KOPT-K1 (cell line): Measurements from ENCODE around the gene GTPBP10.

Experiments used
- H3K27ac ChIP-seq: fragments of 200-600 bp; sonication (generic); 2 replicates; pipeline ENCODE4 v1.5.1; 2016; ENCODE audit warnings: antibody characterized with exemption, mild to moderate bottlenecking, low read depth, low read length; ENCODE audit not compliant: poor library complexity, severe bottlenecking
- H3K36me3 ChIP-seq: fragments of 200-600 bp; sonication (generic); 2 replicates; pipeline ENCODE4 v1.5.1; 2017; ENCODE audit warnings: antibody characterized with exemption, mild to moderate bottlenecking, low read length, moderate library complexity; ENCODE audit not compliant: insufficient read depth
- H3K9me3 ChIP-seq: fragments of 200-600 bp; sonication (generic); 2 replicates; pipeline ENCODE4 v1.5.1; 2017; ENCODE audit warnings: antibody characterized with exemption, low read length, mild to moderate bottlenecking; ENCODE audit not compliant: insufficient read depth, poor library complexity, severe bottlenecking

GTPBP10 gene

DNA sequence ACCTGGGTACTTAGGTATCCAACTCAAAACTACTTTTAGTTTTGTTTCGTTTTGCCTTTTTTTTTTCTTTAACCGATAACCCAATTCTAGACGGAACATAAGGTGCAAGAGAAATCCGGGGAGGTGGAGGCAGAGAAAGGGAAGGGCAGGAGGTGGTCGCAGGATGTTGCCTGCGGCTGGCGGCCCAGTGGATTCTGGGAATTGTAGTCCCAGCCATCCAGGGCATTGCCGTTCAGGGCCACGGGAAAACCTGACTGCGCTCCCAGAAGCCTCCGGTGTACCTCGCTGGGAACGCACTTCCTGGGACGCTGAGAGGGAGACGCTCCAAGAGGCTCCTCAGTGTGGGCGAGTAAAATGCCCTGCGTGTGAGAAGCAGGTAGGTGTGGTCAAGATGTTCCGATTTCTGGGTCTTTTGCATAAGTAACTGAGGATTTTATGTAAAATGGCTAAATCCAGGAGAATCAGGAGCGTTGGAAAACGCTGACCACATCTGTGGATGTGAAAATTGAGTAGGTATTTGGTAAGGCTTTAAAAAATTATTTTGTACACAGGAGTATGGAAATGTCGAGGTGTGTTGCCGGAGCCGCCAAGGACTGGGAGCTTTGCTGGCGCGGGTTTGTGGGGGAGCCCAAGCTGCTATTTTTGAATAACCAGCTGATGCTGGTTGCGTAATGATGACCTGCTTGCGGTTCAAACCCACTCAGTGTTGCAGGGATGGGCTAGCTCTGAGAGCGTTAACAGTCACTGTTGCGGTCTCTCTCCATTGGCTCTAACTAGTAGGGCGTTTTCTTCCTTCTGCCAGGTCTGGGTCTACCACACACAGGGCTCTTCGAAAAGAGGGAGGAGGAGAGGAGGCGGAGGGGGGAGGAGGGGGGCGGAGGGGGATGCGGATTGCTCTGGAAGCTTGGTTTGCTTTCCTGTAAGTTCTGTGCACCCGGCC is 56.9 kb downstream of the GTPBP10 start, which contains the start of gene CLDN12:
Gene CLDN12 (plus strand): TSS at position 288 of the 940 bp plus-strand sequence. CDS start 9,216 bp downstream, outside the sequence.
- Histone ChIP-seq H3K9me3 (peaks cover 3% of the 10 kb centered on the region), H3K27ac (peak within 1 kb of the TSS; percentile 60), H3K36me3 (peaks cover 10% of the 10 kb centered on the region; the same call in 1 of the 2 replicates)

DNA sequence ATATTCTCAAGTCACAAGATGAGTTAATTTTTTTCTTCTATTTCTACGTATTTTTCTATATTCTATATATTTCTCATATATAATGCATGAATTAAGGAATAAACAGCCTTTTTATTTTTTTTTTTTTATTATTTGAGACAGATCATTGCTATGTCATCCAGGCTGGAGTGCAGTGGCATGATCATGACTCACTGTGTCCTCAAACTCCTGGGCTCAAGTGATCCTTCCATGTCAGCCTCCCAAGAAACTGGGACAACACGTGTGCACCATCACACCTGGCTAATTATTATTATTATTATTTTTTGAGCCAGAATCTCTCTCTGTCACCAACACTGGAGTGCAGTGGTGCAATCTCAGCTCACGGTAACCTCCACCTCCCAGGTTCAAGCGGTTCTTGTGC is 58.3 kb downstream of the GTPBP10 start:
- no peak overlapping the region for H3K27ac ChIP-seq
- peaks cover 14% of the 10 kb centered on the region; the same call in 1 of the 2 replicates for H3K36me3 ChIP-seq
- H3K9me3 ChIP-seq = no peaks in the 10 kb centered on the region

DNA sequence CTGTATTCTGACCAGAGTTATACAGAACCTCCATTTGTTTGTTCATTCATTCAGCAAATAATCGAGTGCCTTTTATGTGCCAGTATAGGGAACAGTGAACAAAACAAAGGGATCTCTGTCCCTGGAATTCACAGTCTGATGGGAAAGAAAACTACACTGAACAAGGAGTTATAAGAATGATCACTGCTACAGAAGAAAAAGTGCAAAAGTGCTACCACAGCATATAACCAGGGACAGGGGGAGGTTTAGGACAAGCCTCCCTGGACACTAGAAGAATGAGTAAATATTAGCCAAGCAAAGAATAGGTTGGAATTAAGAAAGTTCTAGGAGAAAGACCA is 60.9 kb downstream of the GTPBP10 start:
- Histone ChIP-seq H3K9me3 (no peaks in the 10 kb centered on the region), H3K36me3 (peaks cover 14% of the 10 kb centered on the region; the same call in 1 of the 2 replicates), H3K27ac (no peak overlapping the region)

DNA sequence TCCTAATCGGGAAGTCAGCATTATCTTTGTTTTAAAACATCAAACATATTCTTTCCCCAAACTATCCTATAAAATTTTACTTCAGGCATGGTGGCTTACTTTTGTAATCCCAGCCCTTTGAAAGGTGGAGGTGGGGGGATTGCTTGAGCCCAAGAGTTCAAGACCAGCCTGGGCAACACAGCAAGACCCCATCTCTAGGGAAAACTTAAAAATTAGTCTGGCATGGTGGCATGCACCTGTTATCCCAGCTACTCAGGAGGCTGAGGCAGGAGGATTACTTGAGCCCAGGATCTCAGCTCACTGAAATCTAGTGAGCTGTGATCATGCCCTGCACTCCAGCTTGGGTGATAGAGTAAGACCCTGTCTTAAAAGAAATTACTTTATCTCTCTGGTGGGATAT is 61.6 kb downstream of the GTPBP10 start:
- Histone ChIP-seq H3K36me3 (peaks cover 20% of the 10 kb centered on the region), H3K27ac (no peak overlapping the region), H3K9me3 (no peaks in the 10 kb centered on the region)

- H3K27ac ChIP-seq = no peak overlapping the region
- H3K36me3 ChIP-seq = peaks cover 23% of the 10 kb centered on the region
- H3K9me3 ChIP-seq = no peaks in the 10 kb centered on the region
Measured at GRCh38 chr7:90409667-90410066, 63.2 kb downstream of the GTPBP10 start.

DNA sequence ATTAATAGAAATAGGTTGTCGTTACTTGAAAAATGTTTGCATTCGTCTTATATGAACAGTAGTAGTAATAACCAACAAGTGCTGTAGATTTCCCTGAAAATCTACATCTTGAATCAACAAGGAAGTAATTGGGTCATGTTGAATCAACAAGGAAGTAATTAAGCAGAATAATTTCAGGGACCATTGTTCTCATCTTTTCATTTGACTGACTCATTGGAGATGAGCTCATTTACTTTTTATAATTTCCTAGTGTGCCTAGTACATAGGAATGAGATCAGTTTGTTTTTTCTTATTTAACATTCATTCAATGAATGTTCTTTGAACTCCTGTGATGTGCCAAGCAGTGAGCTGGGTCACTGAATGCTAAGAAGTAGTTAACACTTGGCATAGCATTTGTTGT is 65.0 kb downstream of the GTPBP10 start:
- H3K9me3 ChIP-seq = no peaks in the 10 kb centered on the region
- no peak overlapping the region for H3K27ac ChIP-seq
- peaks cover 17% of the 10 kb centered on the region for H3K36me3 ChIP-seq

DNA sequence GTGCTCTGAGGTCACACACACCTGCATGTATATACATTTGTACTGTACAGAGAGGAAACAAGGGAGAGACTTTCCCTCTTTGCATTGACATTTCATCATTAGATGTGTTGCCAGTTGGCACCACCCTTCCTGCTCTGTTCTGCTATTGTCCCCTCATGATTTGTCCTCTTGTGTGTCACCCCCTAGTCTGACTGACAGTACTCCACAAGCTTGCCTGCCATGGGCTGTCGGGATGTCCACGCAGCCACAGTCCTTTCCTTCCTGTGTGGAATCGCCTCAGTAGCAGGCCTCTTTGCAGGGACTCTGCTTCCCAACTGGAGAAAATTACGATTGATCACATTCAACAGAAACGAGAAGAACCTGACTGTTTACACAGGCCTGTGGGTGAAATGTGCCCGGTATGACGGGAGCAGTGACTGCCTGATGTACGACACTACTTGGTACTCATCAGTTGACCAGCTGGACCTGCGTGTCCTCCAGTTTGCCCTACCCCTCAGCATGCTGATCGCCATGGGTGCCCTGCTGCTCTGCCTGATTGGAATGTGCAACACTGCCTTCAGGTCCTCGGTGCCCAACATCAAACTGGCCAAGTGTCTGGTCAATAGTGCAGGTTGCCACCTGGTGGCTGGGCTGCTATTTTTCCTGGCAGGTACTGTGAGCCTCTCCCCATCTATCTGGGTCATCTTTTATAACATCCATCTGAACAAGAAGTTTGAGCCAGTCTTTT is 66.1 kb downstream of the GTPBP10 start:
- no peak overlapping the region for H3K27ac ChIP-seq
- H3K9me3 ChIP-seq = no peaks in the 10 kb centered on the region
- H3K36me3 ChIP-seq = peaks cover 15% of the 10 kb centered on the region

DNA sequence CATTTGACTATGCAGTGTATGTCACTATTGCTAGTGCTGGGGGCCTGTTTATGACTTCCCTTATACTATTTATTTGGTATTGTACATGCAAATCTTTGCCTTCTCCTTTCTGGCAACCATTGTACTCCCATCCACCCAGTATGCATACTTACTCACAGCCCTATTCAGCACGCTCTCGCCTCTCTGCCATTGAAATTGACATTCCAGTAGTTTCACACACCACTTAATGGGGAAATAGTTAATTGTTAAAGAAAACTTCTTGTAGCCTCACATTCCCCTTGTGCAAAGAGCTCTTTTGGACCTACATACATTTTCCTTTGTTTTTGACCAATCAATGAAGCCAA is 66.6 kb downstream of the GTPBP10 start:
- H3K36me3 ChIP-seq = peaks cover 13% of the 10 kb centered on the region; the same call in 1 of the 2 replicates
- H3K27ac ChIP-seq = no peak overlapping the region
- H3K9me3 ChIP-seq = no peaks in the 10 kb centered on the region

- H3K9me3 ChIP-seq = no peaks in the 10 kb centered on the region
- H3K27ac ChIP-seq = no peak overlapping the region
- no peaks in the 10 kb centered on the region for H3K36me3 ChIP-seq
Measured at GRCh38 chr7:90421651-90422050, 75.1 kb downstream of the GTPBP10 start.

DNA sequence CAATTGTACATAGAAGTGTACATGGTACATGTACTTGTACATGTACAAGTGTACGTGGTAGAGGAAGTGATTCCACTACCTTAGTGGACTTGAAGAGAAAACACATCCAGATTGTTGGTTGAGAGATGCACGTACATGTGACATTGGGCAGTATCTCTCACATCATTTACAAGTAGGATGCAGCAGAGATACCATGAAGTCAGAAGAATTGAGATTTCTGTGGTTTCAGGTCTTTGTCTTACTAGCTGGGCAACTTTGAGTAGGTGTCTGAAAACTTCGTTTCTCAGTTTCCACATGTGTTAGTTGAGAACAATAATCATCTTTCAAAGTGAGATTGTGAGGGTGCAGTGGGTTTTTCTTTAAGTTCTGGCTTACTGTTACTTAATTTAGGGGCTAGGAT is 78.2 kb downstream of the GTPBP10 start:
- H3K36me3 ChIP-seq = no peaks in the 10 kb centered on the region
- no peak overlapping the region for H3K27ac ChIP-seq
- no peaks in the 10 kb centered on the region for H3K9me3 ChIP-seq

GRCh38 chr7:90425376-90425775 is 78.9 kb downstream of the GTPBP10 start:
- H3K9me3 ChIP-seq = no peaks in the 10 kb centered on the region
- H3K36me3 ChIP-seq = no peaks in the 10 kb centered on the region
- H3K27ac ChIP-seq = no peak overlapping the region

DNA sequence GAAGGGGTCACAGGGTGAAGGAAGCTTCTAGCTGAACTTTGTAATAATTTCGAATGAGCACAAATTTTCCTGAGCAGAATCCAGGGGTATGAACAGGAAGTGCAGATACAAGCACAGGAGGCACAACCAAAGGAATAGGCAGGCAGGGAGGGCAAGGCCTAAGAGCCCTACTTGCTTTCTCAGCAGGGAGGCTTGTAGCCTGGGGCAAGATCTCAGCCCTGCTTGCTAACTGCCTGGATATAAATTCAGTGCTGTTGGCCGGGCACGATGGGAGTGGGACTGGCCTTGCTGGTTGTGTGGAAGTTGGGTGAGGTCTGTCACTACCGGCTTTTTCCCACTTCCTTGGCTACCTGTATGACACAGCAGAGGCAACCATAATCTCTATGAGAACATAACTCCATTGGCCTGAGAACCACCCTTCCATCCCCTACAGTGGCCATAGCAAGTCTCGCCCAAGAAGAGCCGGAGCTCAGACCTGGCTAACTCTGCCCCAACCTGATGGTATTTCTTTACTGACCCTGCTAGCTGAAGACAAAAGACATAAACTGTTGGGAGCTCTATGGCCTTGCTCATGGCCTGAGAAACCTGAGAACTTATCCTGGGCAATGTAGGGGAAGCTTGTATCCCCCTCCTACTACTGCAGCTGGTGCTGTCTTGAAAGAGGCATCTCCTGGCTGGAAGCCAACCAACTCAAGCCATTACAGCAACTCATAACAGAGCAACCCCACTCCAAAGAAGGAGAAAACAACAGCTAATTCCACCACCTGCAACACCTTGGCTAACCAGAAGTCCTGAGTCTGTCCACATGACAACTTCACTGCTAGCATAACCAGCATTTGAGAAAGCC is 84.3 kb downstream of the GTPBP10 start:
- H3K36me3 ChIP-seq = no peaks in the 10 kb centered on the region
- H3K9me3 ChIP-seq = peaks cover 24% of the 10 kb centered on the region
- H3K27ac ChIP-seq = no peak overlapping the region

- H3K27ac ChIP-seq = no peak overlapping the region
- peaks cover 24% of the 10 kb centered on the region for H3K9me3 ChIP-seq
- no peaks in the 10 kb centered on the region for H3K36me3 ChIP-seq
Measured at GRCh38 chr7:90432752-90433151, 86.2 kb downstream of the GTPBP10 start.

DNA sequence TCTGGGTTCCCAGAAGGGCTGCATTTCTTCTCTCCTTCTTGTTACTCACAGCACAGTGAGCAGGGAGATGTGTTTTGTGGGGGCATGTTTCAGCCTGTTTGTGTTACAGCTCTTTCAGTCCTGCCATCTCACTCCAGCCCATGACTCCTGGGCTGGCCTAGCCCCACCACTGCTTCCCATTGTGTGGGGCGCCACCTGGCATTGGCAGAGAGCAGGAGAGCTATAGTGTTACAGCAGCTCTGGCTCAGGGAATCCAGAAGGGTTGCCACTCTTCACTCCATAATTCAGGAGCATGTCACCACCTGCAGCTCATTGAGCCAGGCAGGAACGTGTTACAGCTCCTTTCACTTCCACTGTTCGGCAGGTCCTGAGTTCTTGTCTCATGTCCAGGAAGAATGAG is 86.7 kb downstream of the GTPBP10 start:
- Histone ChIP-seq H3K27ac (no peak overlapping the region), H3K36me3 (no peaks in the 10 kb centered on the region), H3K9me3 (peaks cover 24% of the 10 kb centered on the region)
